ENCODE measurements around the gene RTKN2. TPM values are rescaled to one million over a fixed set of nuclear protein-coding genes. Genes with fewer than 3 reads are reported as not detected.

The RTKN2 gene
- total and polyA plus RNA-seq, 2 donors (not counting 1 experiment from before 2014, with no cell fraction given), result 0.07 to 0.22 TPM

DNA sequence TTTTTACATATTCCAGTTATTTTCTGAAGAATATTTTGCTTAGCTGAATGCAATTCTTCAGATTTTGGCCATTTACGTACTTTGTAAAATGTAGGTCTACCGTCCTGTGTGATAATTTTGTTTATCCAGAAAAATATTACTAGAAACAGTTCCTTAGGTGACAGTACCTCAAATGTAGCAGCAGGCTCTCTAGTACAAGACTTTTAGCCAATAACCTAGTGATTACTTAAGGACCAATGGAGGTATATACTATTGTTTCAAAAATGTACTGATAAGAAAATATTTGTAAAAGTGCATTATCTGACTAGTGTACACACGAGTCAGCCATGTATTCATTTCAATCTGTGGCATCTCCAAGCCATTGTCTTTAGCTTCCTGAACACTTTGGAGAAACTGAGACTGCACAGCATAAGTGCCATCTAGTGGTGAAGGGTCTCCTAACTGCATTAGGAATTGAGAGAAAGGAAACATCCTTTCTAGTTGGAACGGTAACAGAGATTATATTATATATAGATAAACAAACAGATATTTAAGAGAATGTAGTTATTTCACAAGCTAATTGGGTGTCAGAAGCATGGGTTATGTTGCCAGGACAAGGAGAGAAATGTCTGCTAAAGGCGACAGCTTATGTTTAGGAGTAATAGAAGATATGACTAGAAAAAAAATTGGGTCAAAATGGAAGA is 23.7 kb downstream of the RTKN2 start:
- Histone ChIP-seq H3K4me1 (ENCODE audit: control insufficient read depth in 2 of 2, insufficient read depth in 2 of 2, low read length in 2 of 2) (peaks cover 31 to 40% of the 10 kb centered on the region in 2 donors), H3K9me3 (ENCODE audit: control extremely low read depth in 1 of 3, control insufficient read depth in 2 of 3, insufficient read depth in 1 of 3, low read length in 2 of 3) (peaks cover 0 to 10% (median 0%) of the 10 kb centered on the region in 3 donors), H3K4me3 (ENCODE audit: control extremely low read depth in 1 of 5, extremely low read depth in 1 of 5, insufficient read depth in 1 of 5, low read depth in 2 of 5, low read length in 4 of 5) (peak overlapping the region in 1 of 5 experiments; percentile 39), H3K79me2 (ENCODE audit: control insufficient read depth, insufficient read depth, low read length) (no peaks in the 10 kb centered on the region), H2AFZ (ENCODE audit: insufficient read depth, low read depth, low read length, poor library complexity, severe bottlenecking) (peak overlapping the region; percentile 54), H3K9ac (ENCODE audit: low read length) (peak overlapping the region; percentile 51), H3K4me2 (replicated peaks; ENCODE audit: low read depth, low read length, poor library complexity, severe bottlenecking) (peak overlapping the region; percentile 62), H4K20me1 (ENCODE audit: control insufficient read depth, insufficient read depth, low read length, poor library complexity, severe bottlenecking) (no peaks in the 10 kb centered on the region), H3K27me3 (replicated peaks in 1 of 4; ENCODE audit: control extremely low read depth in 1 of 4, control insufficient read depth in 3 of 4, insufficient read depth in 4 of 4, low read length in 3 of 4) (no peaks in the 10 kb centered on the region), H3K36me3 (replicated peaks in 1 of 2; ENCODE audit: control extremely low read depth in 1 of 2, control insufficient read depth in 1 of 2, extremely low read depth in 1 of 2, insufficient read depth in 2 of 2, low read length in 1 of 2) (no peaks in the 10 kb centered on the region), H3K27ac (ENCODE audit: low read length in 2 of 2) (peak overlapping the region; percentile 87 to 93)
- ATAC-seq (ENCODE audit: low read depth) (peak; percentile 70), DNase-seq (peak; percentile 78)
- H3K4me3 Mint-ChIP-seq, result peak overlapping the region; percentile 8
- intact Hi-C loops (cut with micrococcal nuclease), result loop anchor here (1.0 to 10.0 kb wide), 9 partner anchors 24 to 1430 kb away; partner anchors contain the start of gene RTKN2
- WGBS (ENCODE audit: insufficient coverage), result 67% methylated on average over 1 of the region's 5 CpGs
- peaks cover 35% of the 10 kb centered on the region for H3K4me1 Mint-ChIP-seq
- TF ChIP-seq, protein P1, sequence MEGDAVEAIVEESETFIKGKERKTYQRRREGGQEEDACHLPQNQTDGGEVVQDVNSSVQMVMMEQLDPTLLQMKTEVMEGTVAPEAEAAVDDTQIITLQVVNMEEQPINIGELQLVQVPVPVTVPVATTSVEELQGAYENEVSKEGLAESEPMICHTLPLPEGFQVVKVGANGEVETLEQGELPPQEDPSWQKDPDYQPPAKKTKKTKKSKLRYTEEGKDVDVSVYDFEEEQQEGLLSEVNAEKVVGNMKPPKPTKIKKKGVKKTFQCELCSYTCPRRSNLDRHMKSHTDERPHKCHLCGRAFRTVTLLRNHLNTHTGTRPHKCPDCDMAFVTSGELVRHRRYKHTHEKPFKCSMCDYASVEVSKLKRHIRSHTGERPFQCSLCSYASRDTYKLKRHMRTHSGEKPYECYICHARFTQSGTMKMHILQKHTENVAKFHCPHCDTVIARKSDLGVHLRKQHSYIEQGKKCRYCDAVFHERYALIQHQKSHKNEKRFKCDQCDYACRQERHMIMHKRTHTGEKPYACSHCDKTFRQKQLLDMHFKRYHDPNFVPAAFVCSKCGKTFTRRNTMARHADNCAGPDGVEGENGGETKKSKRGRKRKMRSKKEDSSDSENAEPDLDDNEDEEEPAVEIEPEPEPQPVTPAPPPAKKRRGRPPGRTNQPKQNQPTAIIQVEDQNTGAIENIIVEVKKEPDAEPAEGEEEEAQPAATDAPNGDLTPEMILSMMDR (IDR thresholded peaks at IDR 0.05), result peak; percentile 84
- TF ChIP-seq EZH2 (IDR thresholded peaks at IDR 0.05; ENCODE audit: borderline replicate concordance, insufficient read depth, low read depth, low read length, poor library complexity, severe bottlenecking), result no peak
- POLR2A ChIA-PET, result interaction anchor here (0.6 to 1.3 kb wide), 2 partner anchors 206 to 298 kb away, joined by 3 to 4 read pairs; no protein-coding TSS in a partner anchor
- H3K27ac Mint-ChIP-seq, result peak overlapping the region; percentile 61
- no peaks in the 10 kb centered on the region for H3K9me3 Mint-ChIP-seq (ENCODE audit: insufficient read depth)
- no peaks in the 10 kb centered on the region for H3K27me3 Mint-ChIP-seq
- CTCF ChIA-PET, result interaction anchor here (0.6 to 11.9 kb wide), 48 partner anchors 11 to 961 kb away, joined by 3 to 184 read pairs (median 4); partner anchors contain the start of genes ARID5B and RTKN2

DNA sequence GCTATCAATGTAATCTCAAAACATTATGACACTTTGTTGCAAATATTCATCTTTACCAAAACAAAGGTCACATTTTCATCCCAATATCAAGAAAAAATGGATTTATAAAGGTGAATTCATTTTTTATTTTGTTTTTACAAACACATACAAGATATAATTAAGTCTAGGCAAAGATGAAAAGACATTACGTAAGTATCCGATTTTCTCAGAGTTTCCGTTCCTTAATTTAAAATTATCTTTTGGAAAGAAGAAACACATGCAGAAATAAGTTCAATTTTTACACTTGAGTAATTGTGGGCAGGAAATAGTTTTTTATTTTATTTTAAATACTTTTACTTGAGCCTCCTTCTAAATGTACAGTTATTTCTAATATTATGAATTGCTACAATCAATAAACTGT is 24.6 kb downstream of the RTKN2 start:
- peak overlapping the region; percentile 50 for H2AFZ ChIP-seq (ENCODE audit: insufficient read depth, low read depth, low read length, poor library complexity, severe bottlenecking)
- H3K79me2 ChIP-seq (ENCODE audit: control insufficient read depth, insufficient read depth, low read length), result no peaks in the 10 kb centered on the region
- peak overlapping the region; percentile 51 for H3K9ac ChIP-seq (ENCODE audit: low read length)
- peak; percentile 68 for DNase-seq
- no CpG with 5 or more reads among the region's 3 CpGs for WGBS (ENCODE audit: insufficient coverage)
- TF ChIP-seq, protein P1 (IDR thresholded peaks at IDR 0.05), result no peak
- no peak for TF ChIP-seq EZH2 (IDR thresholded peaks at IDR 0.05; ENCODE audit: borderline replicate concordance, insufficient read depth, low read depth, low read length, poor library complexity, severe bottlenecking)
- intact Hi-C loops (cut with micrococcal nuclease), result loop anchor here (1.0 to 10.0 kb wide), 5 partner anchors 25 to 1429 kb away; partner anchors contain the start of gene RTKN2
- H3K4me3 Mint-ChIP-seq, result peak overlapping the region; percentile 60
- ATAC-seq (ENCODE audit: low read depth), result peak; percentile 32
- peaks cover 37% of the 10 kb centered on the region for H3K4me1 Mint-ChIP-seq
- H3K27ac Mint-ChIP-seq, result peak overlapping the region; percentile 91
- ChIA-PET CTCF (interaction anchor here (0.8 to 11.9 kb wide), 20 partner anchors 18 to 1103 kb away, joined by 3 to 184 read pairs (median 7); partner anchors contain the start of gene ARID5B), POLR2A (interaction anchor here (0.6 to 1.4 kb wide), 4 partner anchors 195 to 1018 kb away, joined by 3 to 4 read pairs (median 3); no protein-coding TSS in a partner anchor)
- peak overlapping the region in 2 of 5 experiments; percentile 3 to 39 for H3K4me3 ChIP-seq (ENCODE audit: control extremely low read depth in 1 of 5, extremely low read depth in 1 of 5, insufficient read depth in 1 of 5, low read depth in 2 of 5, low read length in 4 of 5)
- peak overlapping the region; percentile 87 to 93 for H3K27ac ChIP-seq (ENCODE audit: low read length in 2 of 2)
- H3K4me2 ChIP-seq (replicated peaks; ENCODE audit: low read depth, low read length, poor library complexity, severe bottlenecking), result peak overlapping the region; percentile 62
- peaks cover 32 to 42% of the 10 kb centered on the region in 2 donors for H3K4me1 ChIP-seq (ENCODE audit: control insufficient read depth in 2 of 2, insufficient read depth in 2 of 2, low read length in 2 of 2)
- no peaks in the 10 kb centered on the region for H3K27me3 ChIP-seq (replicated peaks in 1 of 4; ENCODE audit: control extremely low read depth in 1 of 4, control insufficient read depth in 3 of 4, insufficient read depth in 4 of 4, low read length in 3 of 4)
- no peaks in the 10 kb centered on the region for H3K9me3 Mint-ChIP-seq (ENCODE audit: insufficient read depth)
- no peaks in the 10 kb centered on the region for H3K36me3 ChIP-seq (replicated peaks in 1 of 2; ENCODE audit: control extremely low read depth in 1 of 2, control insufficient read depth in 1 of 2, extremely low read depth in 1 of 2, insufficient read depth in 2 of 2, low read length in 1 of 2)
- peaks cover 0 to 10% (median 0%) of the 10 kb centered on the region in 3 donors for H3K9me3 ChIP-seq (ENCODE audit: control extremely low read depth in 1 of 3, control insufficient read depth in 2 of 3, insufficient read depth in 1 of 3, low read length in 2 of 3)
- H4K20me1 ChIP-seq (ENCODE audit: control insufficient read depth, insufficient read depth, low read length, poor library complexity, severe bottlenecking), result no peaks in the 10 kb centered on the region
- no peaks in the 10 kb centered on the region for H3K27me3 Mint-ChIP-seq
